CD4-positive, alpha-beta T cell treated with Interleukin-15 for 1 hour (primary cell): ENCODE data around the gene BMX.

Experiments
- DNase-seq: peaks from one replicate; pipeline ENCODE4 v3.0.0-alpha.2; 2020

Gene BMX

DNA sequence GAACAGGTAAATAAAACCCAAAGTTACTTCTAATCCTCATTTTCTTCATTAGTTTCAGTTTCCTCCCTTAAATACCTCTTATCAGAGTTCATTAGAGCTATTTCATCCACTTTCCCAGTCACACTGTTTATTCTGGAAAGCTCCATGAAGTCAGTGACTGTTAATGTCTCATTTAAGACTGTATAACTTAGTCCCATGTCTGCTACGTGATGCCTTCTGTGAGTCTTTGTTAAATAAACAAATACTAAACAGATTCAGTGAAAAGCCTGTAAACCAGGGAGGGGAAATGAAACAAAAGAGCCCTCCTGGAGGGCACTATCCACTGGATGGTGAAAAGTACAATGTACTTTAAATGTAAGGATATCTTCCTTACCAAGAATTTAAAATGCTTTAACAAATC lies 75.4 kb downstream of the BMX start:
- no peak for DNase-seq

DNA sequence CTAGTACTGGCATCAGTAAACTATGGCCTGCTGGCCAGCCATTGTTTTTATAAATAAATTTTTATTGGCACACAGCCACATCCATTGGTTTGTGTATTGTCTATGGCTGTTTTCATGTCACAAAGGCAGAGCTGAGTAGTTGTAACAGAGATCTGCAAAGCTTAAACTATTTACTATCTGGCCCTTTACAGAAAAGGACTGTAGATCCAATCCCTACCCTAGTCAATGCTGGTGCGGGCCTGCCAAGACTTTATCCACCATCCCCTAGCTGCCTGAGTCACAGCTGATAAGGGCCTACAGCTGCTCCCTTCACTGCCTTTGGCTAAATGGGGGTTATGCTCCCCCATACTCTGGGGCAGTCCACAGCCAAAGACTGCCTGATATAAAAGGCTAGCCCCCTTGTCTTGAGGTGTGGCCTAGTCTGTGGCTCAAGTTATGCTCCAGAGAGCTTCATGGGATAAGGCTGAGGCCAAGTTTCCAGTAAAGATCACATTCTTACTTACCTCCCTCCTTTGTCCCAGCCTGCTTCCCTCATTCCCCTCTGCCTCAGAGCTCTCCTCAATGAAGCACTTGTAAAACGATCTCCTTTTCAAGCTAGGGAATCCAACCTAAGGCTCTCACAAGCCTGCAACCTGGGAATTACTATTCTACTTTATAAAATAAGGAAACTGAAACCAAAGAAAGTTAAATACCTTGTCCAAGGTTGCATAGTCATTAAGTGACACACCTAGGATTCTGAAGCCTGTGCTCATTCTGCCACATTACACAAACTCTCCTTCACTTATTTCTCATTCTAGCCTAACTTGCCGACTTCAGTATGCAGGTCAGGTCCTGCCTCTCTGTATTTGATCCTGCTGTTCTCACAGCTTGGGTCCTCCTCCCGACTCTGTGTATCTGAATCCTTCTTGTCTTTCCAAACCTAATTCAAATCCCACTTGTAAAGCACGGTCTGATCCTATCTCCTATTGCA lies 79.5 kb downstream of the BMX start:
- no peak for DNase-seq

DNA sequence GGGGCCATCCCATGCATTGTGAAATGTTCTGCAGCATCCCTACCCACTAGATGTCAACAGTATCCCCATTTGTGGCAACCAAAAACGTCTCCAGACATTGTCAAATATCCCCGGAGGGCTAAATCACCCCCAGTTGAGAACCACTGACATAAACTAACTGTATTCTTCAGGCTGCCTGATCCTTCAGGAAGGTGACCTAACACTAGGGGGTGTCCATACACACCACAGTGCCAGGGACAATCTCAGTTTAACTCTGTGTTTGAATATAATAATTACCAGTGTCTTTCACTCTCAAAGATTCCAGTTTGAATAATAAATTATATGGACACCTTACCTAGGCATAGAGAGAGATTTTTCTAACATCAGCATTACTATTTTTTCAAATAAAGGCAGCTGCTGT lies 93.8 kb downstream of the BMX start:
- DNase-seq: no peak

DNA sequence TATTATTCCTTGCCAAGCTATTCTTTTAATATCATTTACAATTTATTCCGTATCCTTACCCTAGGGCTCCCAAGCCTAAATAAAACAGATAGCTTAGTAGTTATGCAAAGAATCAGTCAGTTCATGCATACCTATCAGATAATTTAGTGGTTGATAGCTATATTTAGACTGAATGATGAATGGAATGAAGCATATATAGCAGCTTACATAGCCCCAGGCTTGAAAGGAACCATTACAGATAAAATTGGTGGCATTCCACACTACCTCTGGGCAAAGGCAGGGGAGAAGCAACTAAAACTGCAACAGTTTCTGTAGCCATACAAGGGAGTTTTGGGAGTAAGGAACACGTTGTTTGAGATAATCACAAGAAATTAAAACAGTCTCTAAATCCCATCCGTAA lies 97.4 kb downstream of the BMX start:
- DNase-seq: no peak

DNA sequence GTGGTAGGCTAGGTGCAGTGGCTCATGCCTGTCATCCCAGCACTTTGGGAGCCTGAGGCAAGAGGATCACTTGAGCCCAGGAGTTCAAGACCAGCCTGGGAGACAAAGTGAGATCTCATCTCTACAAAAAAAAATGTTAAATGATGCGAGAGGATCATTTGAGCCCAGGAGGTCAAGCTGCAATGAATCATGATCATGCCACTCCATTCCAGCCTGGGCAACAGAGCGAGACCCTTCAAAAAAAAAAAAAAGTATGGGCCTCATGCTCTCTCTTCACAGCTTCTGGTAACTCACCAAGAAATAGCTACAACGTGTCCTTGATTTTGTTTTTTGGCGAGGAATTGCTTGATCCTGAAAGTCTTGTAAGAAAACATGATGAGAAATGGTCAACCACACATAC lies 98.9 kb downstream of the BMX start:
- DNase-seq: no peak

DNA sequence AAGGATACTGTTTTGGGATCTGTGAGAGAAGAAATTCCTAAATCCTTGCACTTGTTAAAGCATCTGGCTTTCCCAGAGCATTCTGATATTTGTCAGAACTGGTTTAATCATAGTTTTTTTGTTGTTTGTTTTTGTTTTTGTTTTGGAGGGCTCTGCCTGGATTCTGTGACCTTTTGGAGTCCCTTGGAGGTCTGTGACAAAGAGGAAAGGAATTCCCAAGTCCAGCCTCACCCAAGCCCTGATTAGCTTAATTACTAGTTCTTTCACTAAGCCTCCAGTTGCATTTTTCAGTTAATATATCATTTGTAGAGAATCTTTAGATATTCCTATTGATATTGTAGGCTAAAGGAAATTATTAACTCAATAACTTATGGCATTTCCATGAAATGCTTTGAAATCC lies 99.4 kb downstream of the BMX start:
- no peak for DNase-seq

DNA sequence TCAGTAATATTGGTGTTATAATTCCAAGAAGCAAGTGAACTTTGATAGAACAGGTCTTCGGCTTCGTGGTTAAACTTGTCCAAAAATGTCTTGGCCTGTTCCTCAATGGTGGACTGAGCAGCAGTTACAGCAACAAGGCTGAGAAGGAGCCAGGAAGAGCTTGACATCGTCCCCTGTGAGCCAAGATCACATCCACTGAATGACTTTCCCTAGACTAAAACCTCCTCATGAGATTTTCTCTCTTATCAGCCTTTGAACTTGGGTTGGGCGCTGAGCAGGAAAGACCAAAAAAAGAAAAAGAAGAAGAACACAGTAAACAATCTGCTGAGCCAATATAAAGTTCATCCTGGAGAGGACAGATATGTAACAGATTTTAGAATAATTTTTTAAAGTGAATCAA lies 100.1 kb downstream of the BMX start, which contains the start of gene ACE2:
ACE2 (minus strand) TSS at position 216 of the 400 bp plus-strand sequence; CDS start at position 167, 49 bp downstream.
- no peak for DNase-seq

DNA sequence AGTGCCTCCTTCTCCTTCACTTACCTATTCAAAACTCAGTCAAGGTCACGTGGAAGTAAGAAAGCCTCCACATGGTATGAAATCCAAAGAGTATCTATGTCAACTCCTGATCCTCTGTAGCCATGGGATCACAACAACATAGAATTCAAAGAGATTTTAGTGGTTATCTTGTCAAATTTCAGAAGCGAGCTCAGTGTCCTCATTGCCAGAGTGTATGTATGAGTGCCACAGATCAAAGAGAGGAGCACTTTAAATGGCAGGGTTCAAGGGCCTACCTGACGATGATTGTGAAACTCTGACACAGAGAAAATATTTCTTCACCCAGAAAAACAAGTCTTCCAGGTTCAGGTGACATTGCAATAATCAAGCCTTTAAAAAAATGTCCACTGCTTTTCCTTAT lies 101.3 kb downstream of the BMX start:
- no peak for DNase-seq

DNA sequence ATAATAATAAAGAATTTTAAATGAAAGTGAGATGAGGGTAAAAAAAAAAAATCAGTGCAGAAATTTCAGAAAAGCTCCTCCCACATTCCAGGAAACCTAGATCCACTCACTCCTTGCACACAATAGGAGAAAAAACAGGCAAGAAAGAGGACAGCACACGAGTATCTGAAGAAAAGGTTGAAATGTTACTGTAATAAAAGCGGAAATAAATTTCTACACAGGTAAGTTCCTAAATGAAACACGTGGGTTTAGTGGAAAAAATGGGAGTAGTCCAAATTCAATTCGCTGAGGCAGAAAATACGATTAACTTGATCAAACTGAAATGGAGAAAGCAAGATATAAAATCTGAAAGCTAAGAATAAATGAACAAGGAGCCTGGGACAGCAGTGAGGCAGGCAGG lies 102.2 kb downstream of the BMX start:
- DNase-seq: no peak

DNA sequence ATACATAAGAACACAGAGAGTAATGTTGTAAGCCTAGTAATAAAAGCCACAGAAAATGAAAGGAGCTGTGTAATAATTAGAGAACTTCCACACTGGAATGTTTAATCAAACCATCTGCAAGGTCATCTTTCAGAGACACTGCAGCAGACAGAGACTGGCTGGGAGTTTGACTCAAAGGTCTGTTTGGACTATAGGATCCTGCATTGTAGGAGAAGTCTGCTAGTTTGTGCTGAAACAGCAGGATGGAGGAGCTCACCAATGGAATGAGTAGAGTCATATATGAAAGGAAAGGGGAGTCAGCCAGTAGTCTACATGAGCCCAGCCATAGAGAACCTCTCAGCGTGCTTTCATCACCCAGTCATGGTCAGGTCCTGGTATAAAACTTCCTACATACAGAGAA lies 104.6 kb downstream of the BMX start:
- DNase-seq: no peak
